Thyroid gland (tissue), 4 donors: ENCODE results near the gene SETBP1.

Experiments used
- POLR2A ChIP-seq, 2 donors: fragments of 450-650 bp; IDR thresholded peaks; one replicate each; pipeline ENCODE4 v1.6.1; 2017; ENCODE audit warnings: antibody characterized with exemption in 2 of 2, mild to moderate bottlenecking in 2 of 2, moderate library complexity in 1 of 2
- TF ChIP-seq, protein P1 (sequence below), 6 experiments: fragments of 200-600 bp in 3 of 6; fragments of 450-650 bp in 3 of 6; sonication (generic) in 3 of 6; IDR thresholded peaks; one replicate each; pipeline ENCODE4 v1.5.1; 2016 to 2019; ENCODE audit warnings: antibody characterized with exemption in 6 of 6, mild to moderate bottlenecking in 2 of 6, inconsistent platforms in 1 of 6, moderate library complexity in 1 of 6

DNA sequence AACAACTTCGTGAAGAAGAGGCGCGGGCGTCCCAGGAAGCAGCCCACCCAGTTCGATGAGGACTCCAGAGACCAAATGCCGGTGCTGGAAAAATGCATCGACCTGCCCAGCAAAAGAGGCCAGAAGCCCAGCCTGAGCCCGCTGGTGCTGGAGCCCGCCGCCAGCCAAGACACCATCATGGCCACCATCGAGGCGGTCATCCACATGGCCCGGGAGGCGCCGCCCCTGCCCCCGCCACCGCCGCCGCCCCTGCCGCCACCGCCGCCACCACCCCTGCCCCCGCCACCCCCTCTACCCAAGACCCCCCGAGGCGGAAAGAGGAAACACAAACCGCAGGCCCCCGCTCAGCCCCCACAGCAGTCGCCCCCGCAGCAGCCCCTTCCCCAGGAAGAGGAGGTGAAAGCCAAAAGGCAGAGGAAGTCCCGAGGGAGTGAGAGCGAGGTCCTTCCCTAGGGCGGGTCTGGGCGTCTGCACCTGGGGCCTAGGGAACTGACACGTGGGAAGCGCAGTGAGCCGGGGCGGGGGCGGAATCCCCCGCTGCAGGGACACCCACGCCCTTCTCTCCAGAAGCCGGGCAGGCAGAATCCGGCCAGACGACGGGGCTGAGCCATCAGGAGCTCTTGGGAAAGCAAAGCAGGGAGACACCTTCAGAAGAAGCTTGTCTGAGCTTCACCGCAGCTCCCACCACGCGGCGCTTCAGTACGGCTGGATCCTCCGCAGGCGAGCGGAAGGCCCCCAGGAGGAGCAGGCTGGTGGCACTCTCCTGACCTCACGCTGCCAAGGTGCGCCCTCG, 382.8 kb downstream of the SETBP1 start:
- TF ChIP-seq POLR2A (IDR thresholded peaks at IDR 0.05): no peak
- TF ChIP-seq, protein P1, sequence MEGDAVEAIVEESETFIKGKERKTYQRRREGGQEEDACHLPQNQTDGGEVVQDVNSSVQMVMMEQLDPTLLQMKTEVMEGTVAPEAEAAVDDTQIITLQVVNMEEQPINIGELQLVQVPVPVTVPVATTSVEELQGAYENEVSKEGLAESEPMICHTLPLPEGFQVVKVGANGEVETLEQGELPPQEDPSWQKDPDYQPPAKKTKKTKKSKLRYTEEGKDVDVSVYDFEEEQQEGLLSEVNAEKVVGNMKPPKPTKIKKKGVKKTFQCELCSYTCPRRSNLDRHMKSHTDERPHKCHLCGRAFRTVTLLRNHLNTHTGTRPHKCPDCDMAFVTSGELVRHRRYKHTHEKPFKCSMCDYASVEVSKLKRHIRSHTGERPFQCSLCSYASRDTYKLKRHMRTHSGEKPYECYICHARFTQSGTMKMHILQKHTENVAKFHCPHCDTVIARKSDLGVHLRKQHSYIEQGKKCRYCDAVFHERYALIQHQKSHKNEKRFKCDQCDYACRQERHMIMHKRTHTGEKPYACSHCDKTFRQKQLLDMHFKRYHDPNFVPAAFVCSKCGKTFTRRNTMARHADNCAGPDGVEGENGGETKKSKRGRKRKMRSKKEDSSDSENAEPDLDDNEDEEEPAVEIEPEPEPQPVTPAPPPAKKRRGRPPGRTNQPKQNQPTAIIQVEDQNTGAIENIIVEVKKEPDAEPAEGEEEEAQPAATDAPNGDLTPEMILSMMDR (IDR thresholded peaks at IDR 0.05): no peak
